ENCODE data around the gene FFAR2. TPM values are rescaled to one million over a fixed set of nuclear protein-coding genes. Genes with fewer than 3 reads are reported as not detected.

FFAR2 gene
- total and polyA plus RNA-seq, 2 donors (not counting 3 experiments of a cell fraction or from before 2014, with no cell fraction given) = not detected

GRCh38 chr19:35458192-35458591 lies 10.1 kb downstream of the FFAR2 start:
- no peak overlapping the region for H3K4me2 ChIP-seq (ENCODE audit: insufficient read depth, low read length)
- H3K4me3 ChIP-seq (replicated peaks in 1 of 3; ENCODE audit: insufficient read depth in 1 of 3, low read depth in 1 of 3, low read length in 3 of 3) = no peak overlapping the region
- no peaks in the 10 kb centered on the region for H3K27me3 ChIP-seq (ENCODE audit: control insufficient read depth in 2 of 2, insufficient read depth in 2 of 2, low read length in 2 of 2)
- no peak overlapping the region for H3K27ac ChIP-seq (ENCODE audit: insufficient read depth, low read depth, low read length)
- no peak overlapping the region for H2AFZ ChIP-seq (ENCODE audit: low read depth, low read length)
- FAIRE-seq = no peak
- H3K9ac ChIP-seq (replicated peaks; ENCODE audit: extremely low read depth, insufficient read depth, low read length) = no peak overlapping the region
- no peaks in the 10 kb centered on the region for H3K36me3 ChIP-seq (ENCODE audit: control insufficient read depth in 2 of 2, extremely low read depth in 1 of 2, insufficient read depth in 2 of 2, low read length in 2 of 2)
- BruUV-seq (replicated peaks) = no TSS peak
- TF ChIP-seq FOS (IDR thresholded peaks at IDR 0.05; ENCODE audit: borderline replicate concordance, insufficient read depth, low read length) = no peak
- no peak for TF ChIP-seq JUN (IDR thresholded peaks at IDR 0.05; ENCODE audit: borderline replicate concordance, insufficient read depth, insufficient read length, low read depth)
- no peak for TF ChIP-seq MYC (IDR thresholded peaks at IDR 0.05; ENCODE audit: low read depth, low read length)
- TF ChIP-seq CTCF (IDR thresholded peaks at IDR 0.05; ENCODE audit: extremely low read depth in 1 of 2, insufficient read depth in 1 of 2, low read depth in 1 of 2, low read length in 2 of 2) = no peak
- no peak for TF ChIP-seq EZH2 (IDR thresholded peaks at IDR 0.05; ENCODE audit: borderline replicate concordance, low read depth, low read length, severe bottlenecking)
- TF ChIP-seq, protein P1, sequence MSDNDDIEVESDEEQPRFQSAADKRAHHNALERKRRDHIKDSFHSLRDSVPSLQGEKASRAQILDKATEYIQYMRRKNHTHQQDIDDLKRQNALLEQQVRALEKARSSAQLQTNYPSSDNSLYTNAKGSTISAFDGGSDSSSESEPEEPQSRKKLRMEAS (IDR thresholded peaks at IDR 0.05; ENCODE audit: insufficient read depth, insufficient read length) = no peak
- no peak for TF ChIP-seq POLR2AphosphoS5 (IDR thresholded peaks at IDR 0.05; ENCODE audit: insufficient read depth, low read depth, low read length)
- TF ChIP-seq GATA2 (IDR thresholded peaks at IDR 0.05; ENCODE audit: insufficient read depth, insufficient read length, low read depth, low read length) = no peak
- TF ChIP-seq POLR2A (IDR thresholded peaks at IDR 0.05; ENCODE audit: low read depth, low read length) = no peak
- H3K9me3 ChIP-seq (replicated peaks; ENCODE audit: control insufficient read depth, insufficient read depth, low read length) = no peaks in the 10 kb centered on the region
- DNase-seq (ENCODE audit: low read depth, low spot score) = no peak
- POLR2A ChIA-PET = no interaction called here
- H3K9me1 ChIP-seq (replicated peaks; ENCODE audit: control insufficient read depth, extremely low read depth, insufficient read depth, low read length) = no peaks in the 10 kb centered on the region
- no peaks in the 10 kb centered on the region for H4K20me1 ChIP-seq (replicated peaks; ENCODE audit: control insufficient read depth, extremely low read depth, insufficient read depth, low read length)
- CTCF ChIA-PET = no interaction called here
- no peaks in the 10 kb centered on the region for H3K79me2 ChIP-seq (ENCODE audit: control insufficient read depth, insufficient read depth, low read length)
- intact Hi-C loops (cut with micrococcal nuclease) (no loop called here), dilution Hi-C loops (cut with MboI; ENCODE audit: extremely low pct_ligation_motif_present, low sequenced_read_pairs) (no loop called here)
- H3K4me1 ChIP-seq (ENCODE audit: control insufficient read depth, extremely low read depth, insufficient read depth, low read length) = no peaks in the 10 kb centered on the region
